SK-N-SH (cell line): ENCODE results near the gene VNN1.

Source experiments
- CTCF ChIP-seq: fragments of 200-600 bp; sonication (generic); IDR thresholded peaks from 2 replicates; pipeline ENCODE4 v1.6.1; 2017; ENCODE audit warnings: antibody characterized with exemption, mild to moderate bottlenecking, moderate library complexity
- GATA2 ChIP-seq: sonication (generic); formaldehyde crosslinking; IDR thresholded peaks from 2 replicates; pipeline ENCODE4 v1.5.0; 2020; ENCODE audit warnings: mild to moderate bottlenecking, missing genetic modification reagents
- JUND ChIP-seq: IDR thresholded peaks from 2 replicates; pipeline ENCODE4 v1.4.0; 2012
- ZBTB33 ChIP-seq: IDR thresholded peaks from 2 replicates; pipeline ENCODE4 v1.4.0; 2012; ENCODE audit warnings: low read depth, borderline replicate concordance

- TF ChIP-seq ZBTB33 (no peak), JUND (no peak), CTCF (no peak), GATA2 (CRISPR knock-in tag) (no peak)
Measured at GRCh38 chr6:132690678-132691077, 23.2 kb downstream of the VNN1 start.
